HUES48 (cell line): ENCODE measurements around the gene IQUB.
"Not testable (repeated sequence)": the region's sequence is repeated elsewhere in the genome, so short reads cannot be mapped to it uniquely, and the experiment has no call there.

Experiments used
- H3K27ac ChIP-seq: one replicate; pipeline ENCODE4 v1.7.0; 2013; ENCODE audit warnings: low read depth, low read length, inconsistent platforms
- H3K27me3 ChIP-seq: 2 replicates; pipeline ENCODE4 v1.6.1; 2013; ENCODE audit warnings: mild to moderate bottlenecking, low read length; ENCODE audit not compliant: control insufficient read depth, insufficient read depth
- H3K36me3 ChIP-seq: 2 replicates; pipeline ENCODE4 v1.6.1; 2013; ENCODE audit warnings: low read length; ENCODE audit not compliant: control insufficient read depth, insufficient read depth
- H3K4me1 ChIP-seq: 2 replicates; pipeline ENCODE4 v1.6.1; 2013; ENCODE audit warnings: mild to moderate bottlenecking, low read length; ENCODE audit not compliant: control insufficient read depth, insufficient read depth
- H3K4me3 ChIP-seq: 2 replicates; pipeline ENCODE4 v1.5.1; 2013; ENCODE audit warnings: mild to moderate bottlenecking, low read depth, low read length
- H3K9ac ChIP-seq: 2 replicates; pipeline ENCODE4 v1.6.1; 2013; ENCODE audit warnings: mild to moderate bottlenecking, low read depth, low read length, moderate library complexity
- H3K9me3 ChIP-seq: 2 replicates; pipeline ENCODE4 v1.6.1; 2013; ENCODE audit warnings: low read length; ENCODE audit not compliant: control insufficient read depth, insufficient read depth

Gene IQUB

DNA sequence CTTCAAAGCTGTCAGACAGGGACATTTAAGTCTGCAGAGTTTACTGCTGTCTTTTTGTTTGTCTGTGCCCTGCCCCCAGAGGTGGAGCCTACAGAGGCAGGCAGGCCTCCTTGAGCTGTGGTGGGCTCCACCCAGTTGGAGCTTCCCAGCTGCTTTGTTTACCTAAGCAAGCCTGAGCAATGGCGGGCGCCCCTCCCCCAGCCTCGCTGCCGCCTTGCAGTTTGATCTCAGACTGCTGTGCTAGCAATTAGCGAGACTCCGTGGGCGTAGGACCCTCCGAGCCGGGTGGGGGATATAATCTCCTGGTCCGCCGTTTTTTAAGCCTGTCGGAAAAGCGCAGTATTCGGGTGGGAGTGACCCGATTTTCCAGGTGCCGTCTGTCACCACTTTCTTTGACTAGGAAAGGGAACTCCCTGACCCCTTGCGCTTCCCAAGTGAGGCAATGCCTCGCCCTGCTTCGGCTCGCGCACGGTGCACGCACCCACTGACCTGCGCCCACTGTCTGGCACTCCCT, 6.6 kb downstream of the IQUB start:
- not testable (repeated sequence) for H3K27me3 ChIP-seq, H3K36me3 ChIP-seq, H3K4me1 ChIP-seq, H3K9ac ChIP-seq, H3K9me3 ChIP-seq
- Histone ChIP-seq H3K4me3 (peak overlapping the region; percentile 51; the same call in 1 of the 2 replicates), H3K27ac (peak overlapping the region; percentile 35)

DNA sequence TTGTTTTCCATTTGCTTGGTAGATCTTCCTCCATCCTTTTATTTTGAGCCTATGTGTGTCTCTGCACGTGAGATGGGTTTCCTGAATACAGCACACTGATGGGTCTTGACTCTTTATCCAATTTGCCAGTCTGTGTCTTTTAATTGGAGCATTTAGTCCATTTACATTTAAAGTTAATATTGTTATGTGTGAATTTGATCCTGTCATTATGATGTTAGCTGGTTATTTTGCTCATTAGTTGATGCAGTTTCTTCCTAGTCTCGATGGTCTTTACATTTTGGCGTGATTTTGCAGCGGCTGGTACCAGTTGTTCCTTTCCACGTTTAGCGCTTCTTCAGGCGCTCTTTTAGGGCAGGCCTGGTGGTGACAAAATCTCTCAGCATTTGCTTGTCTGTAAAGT, 7.9 kb downstream of the IQUB start:
- H3K27ac ChIP-seq, H3K9ac ChIP-seq, H3K27me3 ChIP-seq, H3K36me3 ChIP-seq, H3K4me3 ChIP-seq, H3K4me1 ChIP-seq, H3K9me3 ChIP-seq: not testable (repeated sequence)

DNA sequence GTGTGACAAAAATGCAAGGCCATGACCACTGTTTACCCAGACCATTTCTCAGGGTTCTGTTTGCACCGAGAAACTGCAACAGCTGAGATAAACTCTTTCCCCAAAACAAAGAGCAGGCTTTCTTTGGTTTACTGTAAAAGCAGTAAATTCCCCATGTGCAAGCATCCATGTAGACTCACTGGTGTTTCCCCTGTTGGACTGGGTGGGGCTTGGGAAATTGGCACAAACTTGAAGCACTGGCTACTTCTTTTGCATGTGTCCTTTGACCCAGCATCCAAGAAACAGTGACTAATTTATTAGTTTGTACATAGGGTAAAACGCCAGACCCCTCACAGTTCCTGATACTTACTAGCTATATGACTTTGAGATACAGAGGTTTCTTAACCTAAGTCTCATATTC, 12.3 kb downstream of the IQUB start:
- H3K27ac ChIP-seq: no peak overlapping the region
- no peak overlapping the region for H3K9ac ChIP-seq
- no peaks in the 10 kb centered on the region for H3K4me1 ChIP-seq
- H3K27me3 ChIP-seq: no peaks in the 10 kb centered on the region
- no peaks in the 10 kb centered on the region for H3K36me3 ChIP-seq
- H3K9me3 ChIP-seq: no peaks in the 10 kb centered on the region; the same call in 1 of the 2 replicates
- H3K4me3 ChIP-seq: no peak overlapping the region

DNA sequence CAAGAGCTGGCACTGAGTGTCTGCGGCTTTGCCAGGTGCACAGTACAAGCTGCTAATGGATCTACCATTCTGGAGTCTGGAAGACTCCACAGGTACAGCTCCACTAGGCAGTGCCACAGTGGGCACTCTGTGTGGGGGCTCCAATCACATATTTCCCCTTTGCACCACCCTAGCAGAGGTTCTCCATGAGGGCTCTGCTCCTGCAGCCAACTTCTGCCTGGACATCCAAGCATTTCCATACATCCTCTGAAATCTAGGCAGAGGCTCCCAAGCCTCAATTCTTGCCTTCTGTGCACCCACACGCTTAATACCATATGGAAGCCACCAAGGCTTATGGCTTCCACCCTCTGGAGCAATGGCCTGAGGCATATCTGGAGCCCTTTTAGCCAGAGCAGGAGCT, 29.2 kb downstream of the IQUB start:
- H3K27me3 ChIP-seq: no peaks in the 10 kb centered on the region
- H3K4me3 ChIP-seq: no peak overlapping the region
- no peak overlapping the region for H3K27ac ChIP-seq
- no peaks in the 10 kb centered on the region for H3K36me3 ChIP-seq
- H3K9me3 ChIP-seq: peaks cover 7% of the 10 kb centered on the region; the same call in 1 of the 2 replicates
- no peak overlapping the region for H3K9ac ChIP-seq
- peaks cover 7% of the 10 kb centered on the region; the same call in 1 of the 2 replicates for H3K4me1 ChIP-seq

DNA sequence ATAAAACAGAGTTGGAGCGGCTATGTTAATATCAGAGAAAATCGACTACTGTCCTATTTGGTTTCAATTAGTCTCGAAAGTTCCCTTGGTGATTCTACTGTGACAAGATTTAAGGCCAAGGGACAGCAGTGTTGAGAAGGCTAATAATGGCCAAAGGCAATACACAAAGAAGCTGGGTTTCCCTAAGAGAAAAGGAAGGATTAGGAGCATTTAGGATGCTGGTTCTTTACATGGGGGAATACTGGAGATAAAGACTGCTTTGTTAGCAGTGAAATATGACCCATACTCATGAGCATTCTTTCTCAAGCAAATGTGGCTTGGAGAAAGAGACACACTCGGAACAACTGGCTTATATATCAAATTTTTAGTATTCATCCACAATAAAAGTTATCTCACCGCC, 32.2 kb downstream of the IQUB start:
- H3K4me3 ChIP-seq: no peak overlapping the region
- H3K9ac ChIP-seq: no peak overlapping the region
- peaks cover 7% of the 10 kb centered on the region; the same call in 1 of the 2 replicates for H3K9me3 ChIP-seq
- no peaks in the 10 kb centered on the region for H3K27me3 ChIP-seq
- no peak overlapping the region for H3K27ac ChIP-seq
- H3K4me1 ChIP-seq: peaks cover 7% of the 10 kb centered on the region; the same call in 1 of the 2 replicates
- H3K36me3 ChIP-seq: no peaks in the 10 kb centered on the region

DNA sequence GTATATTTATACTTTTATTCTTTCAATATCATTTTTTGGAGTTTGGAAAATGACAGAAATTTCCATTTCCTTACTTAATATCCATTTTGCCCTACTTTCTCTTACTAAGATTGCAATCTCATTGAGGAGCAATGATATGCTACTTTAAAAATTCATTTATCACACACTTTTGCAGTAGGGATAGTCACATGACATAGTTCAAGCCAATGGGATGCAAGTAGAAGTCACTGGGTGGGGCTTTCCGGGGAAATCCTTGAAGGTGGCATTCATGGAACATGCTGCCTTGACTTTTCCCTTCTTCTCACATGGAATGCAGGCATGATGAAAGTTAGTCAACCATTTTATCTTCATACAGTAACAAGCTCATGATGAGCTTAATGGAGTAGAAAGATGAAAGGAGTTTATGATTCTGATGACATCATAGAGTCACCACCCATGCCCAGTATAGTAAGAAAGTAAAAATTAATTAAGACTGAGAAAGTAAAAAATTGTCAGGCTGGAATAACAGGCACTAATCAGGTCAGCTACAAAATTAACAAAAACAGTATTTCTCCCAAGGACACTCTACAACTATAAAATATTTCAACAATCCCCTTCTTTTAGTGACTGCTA, 33.4 kb downstream of the IQUB start:
- Histone ChIP-seq H3K4me1 (peaks cover 7% of the 10 kb centered on the region; the same call in 1 of the 2 replicates), H3K9me3 (peaks cover 7% of the 10 kb centered on the region; the same call in 1 of the 2 replicates), H3K4me3 (no peak overlapping the region), H3K27me3 (no peaks in the 10 kb centered on the region), H3K9ac (no peak overlapping the region), H3K36me3 (no peaks in the 10 kb centered on the region), H3K27ac (no peak overlapping the region)

DNA sequence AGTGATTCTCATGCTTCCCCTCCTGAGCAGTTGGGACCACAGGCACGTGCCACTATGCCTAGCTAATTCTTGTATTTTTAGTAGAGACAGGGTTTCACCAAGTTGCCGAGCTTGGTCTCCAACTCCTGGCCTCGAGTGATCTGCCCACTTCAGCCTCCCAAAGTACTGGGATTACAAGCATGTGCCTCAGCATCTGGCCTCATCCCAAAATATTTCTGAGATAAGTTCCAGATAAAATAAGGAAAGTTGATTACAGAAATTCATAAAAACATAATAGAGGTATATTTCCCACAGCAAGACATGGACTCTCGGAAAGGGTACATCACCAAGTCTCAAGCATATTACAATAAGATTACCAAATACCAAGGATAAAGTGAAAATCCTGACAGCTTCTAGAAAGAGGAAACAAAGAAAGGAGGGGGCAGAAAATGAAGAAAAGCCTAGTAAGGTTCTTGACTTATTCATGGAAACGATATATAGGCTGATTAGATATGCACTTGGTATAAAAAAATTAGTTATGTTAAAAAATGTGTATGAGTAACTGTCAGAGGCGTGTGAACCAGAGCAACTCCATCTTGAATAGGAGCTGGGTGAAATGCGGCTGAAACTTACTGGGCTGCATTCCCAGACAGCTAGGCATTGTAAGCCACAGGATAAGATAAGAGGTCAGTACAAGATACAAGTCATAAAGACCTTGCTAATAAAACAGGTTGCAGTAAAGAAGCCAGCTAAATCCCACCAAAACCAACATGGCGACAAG, 35.0 kb downstream of the IQUB start:
- Histone ChIP-seq H3K27ac (no peak overlapping the region), H3K4me1 (peaks cover 7% of the 10 kb centered on the region; the same call in 1 of the 2 replicates), H3K36me3 (no peaks in the 10 kb centered on the region), H3K9me3 (no peaks in the 10 kb centered on the region), H3K9ac (no peak overlapping the region), H3K27me3 (no peaks in the 10 kb centered on the region), H3K4me3 (no peak overlapping the region)

DNA sequence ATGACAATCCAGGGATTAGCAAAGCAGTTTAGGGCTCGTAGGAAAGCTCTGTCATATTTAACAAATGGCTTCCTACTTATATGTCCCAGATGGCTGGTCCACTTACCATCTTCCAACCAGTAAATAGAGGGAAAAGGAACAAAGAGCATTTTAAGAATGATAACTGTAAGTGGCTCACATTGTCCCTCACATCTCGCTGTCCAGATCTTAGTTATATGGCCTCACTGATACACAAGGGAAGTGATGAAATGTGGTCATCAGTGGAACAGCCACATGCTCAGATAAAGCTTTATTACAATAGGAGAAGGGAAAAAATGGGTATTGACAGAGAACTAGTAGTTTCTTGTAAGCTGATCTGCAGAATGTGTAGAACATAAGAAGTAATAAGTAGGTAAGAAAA, 35.8 kb downstream of the IQUB start:
- Histone ChIP-seq H3K9me3 (no peaks in the 10 kb centered on the region), H3K4me1 (peaks cover 7% of the 10 kb centered on the region; the same call in 1 of the 2 replicates), H3K36me3 (no peaks in the 10 kb centered on the region), H3K4me3 (no peak overlapping the region), H3K27me3 (no peaks in the 10 kb centered on the region), H3K27ac (no peak overlapping the region), H3K9ac (no peak overlapping the region)

DNA sequence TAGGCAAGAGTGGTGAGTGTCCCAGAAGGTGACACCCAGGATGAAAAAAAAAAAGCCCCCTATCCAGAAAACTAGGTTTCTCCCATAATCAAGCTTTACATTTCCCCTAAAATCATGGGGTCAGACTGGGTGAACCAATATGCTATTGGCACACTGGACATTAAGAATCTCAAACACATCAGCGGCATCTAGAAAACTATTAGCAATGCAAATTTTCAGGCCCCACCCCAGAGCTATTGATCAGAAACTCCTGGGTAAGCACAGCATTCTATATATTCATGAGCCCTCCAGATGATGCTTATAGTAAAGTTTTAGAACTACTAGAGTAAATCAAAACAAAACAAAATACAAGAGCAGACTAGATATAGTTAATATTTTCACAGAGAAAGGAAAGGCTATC, 36.4 kb downstream of the IQUB start:
- H3K27me3 ChIP-seq: no peaks in the 10 kb centered on the region
- H3K4me3 ChIP-seq: no peak overlapping the region
- H3K9ac ChIP-seq: no peak overlapping the region
- H3K4me1 ChIP-seq: peaks cover 7% of the 10 kb centered on the region; the same call in 1 of the 2 replicates
- H3K9me3 ChIP-seq: no peaks in the 10 kb centered on the region
- no peaks in the 10 kb centered on the region for H3K36me3 ChIP-seq
- H3K27ac ChIP-seq: no peak overlapping the region

DNA sequence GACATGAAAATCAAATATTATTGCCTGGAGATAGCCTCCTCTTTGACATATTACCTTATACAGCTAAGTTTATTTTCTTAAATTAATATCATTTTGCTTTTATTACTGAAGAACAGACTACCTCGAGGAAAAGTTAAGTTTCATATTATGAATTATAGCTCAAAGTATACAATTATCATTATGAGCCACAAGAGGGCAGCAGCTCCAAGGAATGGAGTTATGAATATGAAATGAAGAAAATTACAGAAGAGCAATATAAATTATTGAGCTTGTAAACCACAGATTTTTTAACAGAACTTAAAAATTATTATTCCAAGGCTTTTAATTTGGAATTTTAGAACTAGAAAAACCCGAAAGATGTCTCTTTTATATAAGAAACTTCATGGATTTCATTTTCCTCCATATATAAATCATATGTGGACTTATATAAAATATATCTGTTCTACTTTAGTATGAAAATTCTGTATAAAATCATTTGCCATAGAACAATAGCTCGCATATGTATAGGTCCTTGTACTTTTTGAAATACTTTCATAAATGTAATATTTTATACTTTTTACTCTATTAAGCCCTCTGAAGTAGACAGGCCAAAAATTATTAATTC, 40.1 kb downstream of the IQUB start:
- no peaks in the 10 kb centered on the region for H3K4me1 ChIP-seq
- H3K9me3 ChIP-seq: no peaks in the 10 kb centered on the region
- no peak overlapping the region for H3K27ac ChIP-seq
- H3K27me3 ChIP-seq: no peaks in the 10 kb centered on the region
- no peaks in the 10 kb centered on the region for H3K36me3 ChIP-seq
- H3K9ac ChIP-seq: no peak overlapping the region
- no peak overlapping the region for H3K4me3 ChIP-seq

DNA sequence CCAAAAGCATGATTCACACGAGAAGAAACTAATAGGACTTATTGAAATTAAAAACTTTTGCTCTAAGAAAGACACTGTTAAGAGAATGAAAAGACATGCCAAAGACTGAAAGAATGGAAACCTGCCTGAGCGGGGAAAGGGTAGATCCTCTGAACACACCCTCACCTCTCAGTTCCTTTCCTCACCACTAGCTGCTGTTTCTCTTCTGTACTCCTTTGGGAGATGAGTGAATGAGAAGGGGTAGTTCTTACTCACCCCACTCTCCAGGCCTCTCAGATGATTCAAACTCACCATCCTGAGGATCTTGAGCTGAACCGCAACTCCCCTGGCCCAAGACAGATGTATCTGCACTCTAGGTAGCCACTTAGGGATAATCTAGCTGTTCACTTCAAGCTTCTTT, 41.9 kb downstream of the IQUB start:
- H3K9ac ChIP-seq: no peak overlapping the region
- H3K36me3 ChIP-seq: no peaks in the 10 kb centered on the region
- no peaks in the 10 kb centered on the region for H3K9me3 ChIP-seq
- no peaks in the 10 kb centered on the region for H3K27me3 ChIP-seq
- no peaks in the 10 kb centered on the region for H3K4me1 ChIP-seq
- no peak overlapping the region for H3K4me3 ChIP-seq
- H3K27ac ChIP-seq: no peak overlapping the region
